ENCODE measurements around the gene SH2D5.

Gene SH2D5

GRCh38 chr1:20732588-20733359, at the start of gene SH2D5:
TSS of gene SH2D5 (minus strand) at chr1:20732703. CDS start at chr1:20728044, 4,659 bp downstream.
- Histone ChIP-seq H3K4me3 (ENCODE audit: low read depth, low read length) (peak within 1 kb of the TSS; percentile 62), H3K9me3 (ENCODE audit: control insufficient read depth, insufficient read depth, low read depth, low read length) (no peaks in the 10 kb centered on the region), H3K36me3 (ENCODE audit: control insufficient read depth, insufficient read depth, low read length) (peaks cover 6% of the 10 kb centered on the region; the same call in 1 of the 2 replicates), H3K27ac (ENCODE audit: low read depth, low read length) (no peak within 1 kb of the TSS), H3K4me1 (ENCODE audit: control insufficient read depth, insufficient read depth, low read length) (peaks cover 30% of the 10 kb centered on the region), H3K27me3 (ENCODE audit: control insufficient read depth, insufficient read depth, low read length) (peaks cover 51% of the 10 kb centered on the region), H3K9ac (ENCODE audit: low read length) (peak within 1 kb of the TSS; percentile 12)

GRCh38 chr1:20775700-20776099, 43.2 kb upstream of the SH2D5 start:
- Histone ChIP-seq H3K27me3 (ENCODE audit: control insufficient read depth, insufficient read depth, low read length) (no peaks in the 10 kb centered on the region), H3K9me3 (ENCODE audit: control insufficient read depth, insufficient read depth, low read depth, low read length) (no peaks in the 10 kb centered on the region), H3K4me3 (ENCODE audit: low read depth, low read length) (no peak overlapping the region), H3K36me3 (ENCODE audit: control insufficient read depth, insufficient read depth, low read length) (peaks cover 92% of the 10 kb centered on the region), H3K27ac (ENCODE audit: low read depth, low read length) (no peak overlapping the region), H3K4me1 (ENCODE audit: control insufficient read depth, insufficient read depth, low read length) (no peaks in the 10 kb centered on the region), H3K9ac (ENCODE audit: low read length) (no peak overlapping the region)

- Histone ChIP-seq H3K4me1 (ENCODE audit: control insufficient read depth, insufficient read depth, low read length) (no peaks in the 10 kb centered on the region), H3K4me3 (ENCODE audit: low read depth, low read length) (no peak overlapping the region), H3K9me3 (ENCODE audit: control insufficient read depth, insufficient read depth, low read depth, low read length) (no peaks in the 10 kb centered on the region), H3K36me3 (ENCODE audit: control insufficient read depth, insufficient read depth, low read length) (peaks cover 100% of the 10 kb centered on the region), H3K27ac (ENCODE audit: low read depth, low read length) (no peak overlapping the region), H3K27me3 (ENCODE audit: control insufficient read depth, insufficient read depth, low read length) (no peaks in the 10 kb centered on the region), H3K9ac (ENCODE audit: low read length) (no peak overlapping the region)
These were observed 39.3 kb upstream of the SH2D5 start for GRCh38 chr1:20771780-20772179.

- peaks cover 100% of the 10 kb centered on the region for H3K36me3 ChIP-seq (ENCODE audit: control insufficient read depth, insufficient read depth, low read length)
- H3K27me3 ChIP-seq (ENCODE audit: control insufficient read depth, insufficient read depth, low read length), result no peaks in the 10 kb centered on the region
- H3K4me3 ChIP-seq (ENCODE audit: low read depth, low read length), result no peak overlapping the region
- H3K4me1 ChIP-seq (ENCODE audit: control insufficient read depth, insufficient read depth, low read length), result no peaks in the 10 kb centered on the region
- no peak overlapping the region for H3K9ac ChIP-seq (ENCODE audit: low read length)
- H3K9me3 ChIP-seq (ENCODE audit: control insufficient read depth, insufficient read depth, low read depth, low read length), result no peaks in the 10 kb centered on the region
- no peak overlapping the region for H3K27ac ChIP-seq (ENCODE audit: low read depth, low read length)
These were observed 38.0 kb upstream of the SH2D5 start for GRCh38 chr1:20770314-20771087.

- peaks cover 99% of the 10 kb centered on the region for H3K36me3 ChIP-seq (ENCODE audit: control insufficient read depth, insufficient read depth, low read length)
- H3K27ac ChIP-seq (ENCODE audit: low read depth, low read length), result no peak overlapping the region
These were observed 34.8 kb upstream of the SH2D5 start for GRCh38 chr1:20767271-20767670.

GRCh38 chr1:20763417-20763816, 30.9 kb upstream of the SH2D5 start:
- H3K4me1 ChIP-seq (ENCODE audit: control insufficient read depth, insufficient read depth, low read length), result peaks cover 21% of the 10 kb centered on the region; the same call in 1 of the 2 replicates
- H3K9me3 ChIP-seq (ENCODE audit: control insufficient read depth, insufficient read depth, low read depth, low read length), result no peaks in the 10 kb centered on the region
- no peak overlapping the region for H3K9ac ChIP-seq (ENCODE audit: low read length)
- no peaks in the 10 kb centered on the region for H3K27me3 ChIP-seq (ENCODE audit: control insufficient read depth, insufficient read depth, low read length)
- H3K27ac ChIP-seq (ENCODE audit: low read depth, low read length), result no peak overlapping the region
- H3K36me3 ChIP-seq (ENCODE audit: control insufficient read depth, insufficient read depth, low read length), result peaks cover 96% of the 10 kb centered on the region
- no peak overlapping the region for H3K4me3 ChIP-seq (ENCODE audit: low read depth, low read length)

More at GRCh38 chr1:20767271-20767670, 34.8 kb upstream of the SH2D5 start:
- Histone ChIP-seq H3K4me1 (ENCODE audit: control insufficient read depth, insufficient read depth, low read length) (peaks cover 14% of the 10 kb centered on the region; the same call in 1 of the 2 replicates), H3K9me3 (ENCODE audit: control insufficient read depth, insufficient read depth, low read depth, low read length) (no peaks in the 10 kb centered on the region), H3K4me3 (ENCODE audit: low read depth, low read length) (no peak overlapping the region), H3K9ac (ENCODE audit: low read length) (no peak overlapping the region), H3K27me3 (ENCODE audit: control insufficient read depth, insufficient read depth, low read length) (no peaks in the 10 kb centered on the region)

- H3K4me1 ChIP-seq (ENCODE audit: control insufficient read depth, insufficient read depth, low read length), result peaks cover 21% of the 10 kb centered on the region; the same call in 1 of the 2 replicates
- no peak overlapping the region for H3K9ac ChIP-seq (ENCODE audit: low read length)
- peaks cover 94% of the 10 kb centered on the region for H3K36me3 ChIP-seq (ENCODE audit: control insufficient read depth, insufficient read depth, low read length)
- no peak overlapping the region for H3K27ac ChIP-seq (ENCODE audit: low read depth, low read length)
- H3K27me3 ChIP-seq (ENCODE audit: control insufficient read depth, insufficient read depth, low read length), result no peaks in the 10 kb centered on the region
- H3K4me3 ChIP-seq (ENCODE audit: low read depth, low read length), result no peak overlapping the region
- H3K9me3 ChIP-seq (ENCODE audit: control insufficient read depth, insufficient read depth, low read depth, low read length), result no peaks in the 10 kb centered on the region
These were observed 27.8 kb upstream of the SH2D5 start for GRCh38 chr1:20760322-20760721.

GRCh38 chr1:20753589-20753988, 21.1 kb upstream of the SH2D5 start:
- Histone ChIP-seq H3K27ac (ENCODE audit: low read depth, low read length) (no peak overlapping the region), H3K4me3 (ENCODE audit: low read depth, low read length) (no peak overlapping the region), H3K36me3 (ENCODE audit: control insufficient read depth, insufficient read depth, low read length) (peaks cover 82% of the 10 kb centered on the region), H3K9ac (ENCODE audit: low read length) (no peak overlapping the region), H3K9me3 (ENCODE audit: control insufficient read depth, insufficient read depth, low read depth, low read length) (no peaks in the 10 kb centered on the region), H3K27me3 (ENCODE audit: control insufficient read depth, insufficient read depth, low read length) (no peaks in the 10 kb centered on the region), H3K4me1 (ENCODE audit: control insufficient read depth, insufficient read depth, low read length) (no peaks in the 10 kb centered on the region)

GRCh38 chr1:20751462-20751990, 19.0 kb upstream of the SH2D5 start:
- Histone ChIP-seq H3K27me3 (ENCODE audit: control insufficient read depth, insufficient read depth, low read length) (no peaks in the 10 kb centered on the region), H3K36me3 (ENCODE audit: control insufficient read depth, insufficient read depth, low read length) (peaks cover 84% of the 10 kb centered on the region), H3K9me3 (ENCODE audit: control insufficient read depth, insufficient read depth, low read depth, low read length) (no peaks in the 10 kb centered on the region), H3K27ac (ENCODE audit: low read depth, low read length) (no peak overlapping the region), H3K4me3 (ENCODE audit: low read depth, low read length) (no peak overlapping the region), H3K9ac (ENCODE audit: low read length) (no peak overlapping the region), H3K4me1 (ENCODE audit: control insufficient read depth, insufficient read depth, low read length) (no peaks in the 10 kb centered on the region)

- Histone ChIP-seq H3K27me3 (ENCODE audit: control insufficient read depth, insufficient read depth, low read length) (no peaks in the 10 kb centered on the region), H3K4me3 (ENCODE audit: low read depth, low read length) (no peak overlapping the region), H3K27ac (ENCODE audit: low read depth, low read length) (no peak overlapping the region), H3K9me3 (ENCODE audit: control insufficient read depth, insufficient read depth, low read depth, low read length) (no peaks in the 10 kb centered on the region), H3K36me3 (ENCODE audit: control insufficient read depth, insufficient read depth, low read length) (peaks cover 93% of the 10 kb centered on the region), H3K4me1 (ENCODE audit: control insufficient read depth, insufficient read depth, low read length) (no peaks in the 10 kb centered on the region), H3K9ac (ENCODE audit: low read length) (no peak overlapping the region)
These were observed 10.2 kb upstream of the SH2D5 start for GRCh38 chr1:20742671-20743070.

GRCh38 chr1:20740781-20741180, 8.3 kb upstream of the SH2D5 start:
- H3K4me3 ChIP-seq (ENCODE audit: low read depth, low read length), result no peak overlapping the region
- H3K27ac ChIP-seq (ENCODE audit: low read depth, low read length), result no peak overlapping the region
- no peaks in the 10 kb centered on the region for H3K27me3 ChIP-seq (ENCODE audit: control insufficient read depth, insufficient read depth, low read length)
- no peaks in the 10 kb centered on the region for H3K4me1 ChIP-seq (ENCODE audit: control insufficient read depth, insufficient read depth, low read length)
- H3K9ac ChIP-seq (ENCODE audit: low read length), result no peak overlapping the region
- H3K9me3 ChIP-seq (ENCODE audit: control insufficient read depth, insufficient read depth, low read depth, low read length), result no peaks in the 10 kb centered on the region
- peaks cover 80% of the 10 kb centered on the region for H3K36me3 ChIP-seq (ENCODE audit: control insufficient read depth, insufficient read depth, low read length)

Measured in HUES6 (cell line).